SIG-M5 treated with dmso at 0.1 percent for 504 hours (cell line): ENCODE results near the gene NTMT1.

Experiments used
- DNase-seq: peaks from one replicate; lab custom pipeline; 2025; ENCODE audit not compliant: unreplicated experiment; lab: John Stamatoyannopoulos, UW

NTMT1 gene

GRCh38 chr9:129613520-129614175 is 12.3 kb upstream of the NTMT1 start:
- DNase-seq = no peak

- no peak for DNase-seq
Measured at GRCh38 chr9:129614932-129615331, 11.0 kb upstream of the NTMT1 start.

- no peak for DNase-seq
Measured at GRCh38 chr9:129615407-129616285, 10.3 kb upstream of the NTMT1 start.

GRCh38 chr9:129617167-129617566 is 8.8 kb upstream of the NTMT1 start:
- DNase-seq = peak; percentile 31

- peak; percentile 48 for DNase-seq
Measured at GRCh38 chr9:129619787-129620668, 5.9 kb upstream of the NTMT1 start.

- DNase-seq = no peak
Measured at GRCh38 chr9:129620669-129621295, 5.2 kb upstream of the NTMT1 start, which contains the start of gene C9orf50. C9orf50 (minus strand) TSS chr9:129621101; CDS start chr9:129620574, 527 bp downstream.

GRCh38 chr9:129623331-129623730 is 2.6 kb upstream of the NTMT1 start:
- DNase-seq = peak; percentile 71

- DNase-seq = peak; percentile 66
Measured at GRCh38 chr9:129624168-129624759, 1.7 kb upstream of the NTMT1 start.

- peak; percentile 93 for DNase-seq
Measured at GRCh38 chr9:129624947-129625346, 1.0 kb upstream of the NTMT1 start.

GRCh38 chr9:129626625-129627284 is 792 bp downstream of the NTMT1 start:
- DNase-seq = peak; percentile 61

- DNase-seq = peak; percentile 27
Measured at GRCh38 chr9:129627556-129628440, 1.8 kb downstream of the NTMT1 start.

GRCh38 chr9:129628709-129629108 is 2.7 kb downstream of the NTMT1 start:
- no peak for DNase-seq

- DNase-seq = no peak
Measured at GRCh38 chr9:129629251-129629820, 3.4 kb downstream of the NTMT1 start.

GRCh38 chr9:129630967-129631673 is 5.2 kb downstream of the NTMT1 start:
- DNase-seq = no peak

GRCh38 chr9:129631674-129632129 is 5.7 kb downstream of the NTMT1 start:
- DNase-seq = no peak

- DNase-seq = no peak
Measured at GRCh38 chr9:129632460-129632859, 6.5 kb downstream of the NTMT1 start.

GRCh38 chr9:129633207-129633606 is 7.2 kb downstream of the NTMT1 start:
- DNase-seq = no peak

- no peak for DNase-seq
Measured at GRCh38 chr9:129633848-129634247, 7.9 kb downstream of the NTMT1 start.
